Endodermal cell (in vitro differentiated cells): ENCODE data around the gene ATP5ME. TPM values are rescaled to one million over a fixed set of nuclear protein-coding genes. Genes with fewer than 3 reads are reported as not detected.

ENCODE experiments used
- DNase-seq: peaks from one replicate; pipeline ENCODE4 v3.0.0-alpha.2; 2017
- H3K27ac ChIP-seq: 2 replicates; pipeline ENCODE4 v1.5.1; 2013; ENCODE audit warnings: mild to moderate bottlenecking, low read depth, low read length, moderate library complexity
- H3K27me3 ChIP-seq: 2 replicates; pipeline ENCODE4 v1.6.1; 2013; ENCODE audit warnings: mild to moderate bottlenecking, low read length, moderate library complexity; ENCODE audit not compliant: insufficient read depth, control insufficient read depth, poor library complexity, severe bottlenecking
- H3K36me3 ChIP-seq: 2 replicates; pipeline ENCODE4 v1.7.0; 2013; ENCODE audit warnings: mild to moderate bottlenecking, low read length, moderate library complexity; ENCODE audit not compliant: control insufficient read depth, insufficient read depth
- H3K4me1 ChIP-seq: one replicate; pipeline ENCODE4 v1.7.0; 2013; ENCODE audit warnings: low read length; ENCODE audit not compliant: control insufficient read depth, insufficient read depth
- H3K4me3 ChIP-seq: 2 replicates; pipeline ENCODE4 v1.5.1; 2013; ENCODE audit warnings: mild to moderate bottlenecking, low read length, moderate library complexity
- H3K9ac ChIP-seq: 2 replicates; pipeline ENCODE4 v1.6.1; 2013; ENCODE audit warnings: mild to moderate bottlenecking, low read length, moderate library complexity; ENCODE audit not compliant: poor library complexity, severe bottlenecking; ENCODE audit errors: extremely low read depth
- H3K9me3 ChIP-seq: 2 replicates; pipeline ENCODE4 v1.6.1; 2013; ENCODE audit warnings: mild to moderate bottlenecking, low read length, moderate library complexity; ENCODE audit not compliant: control insufficient read depth
- H3K27ac Mint-ChIP-seq: 2 replicates; pipeline ENCODE4 v1.8.0; 2020; ENCODE audit warnings: mixed read lengths
- H3K27me3 Mint-ChIP-seq: 2 replicates; pipeline ENCODE4 v1.8.0; 2021; ENCODE audit warnings: mild to moderate bottlenecking, mixed read lengths; ENCODE audit not compliant: insufficient read depth
- H3K36me3 Mint-ChIP-seq: 2 replicates; pipeline ENCODE4 v1.8.0; 2020; ENCODE audit warnings: low read depth, mixed read lengths
- H3K4me1 Mint-ChIP-seq: 2 replicates; pipeline ENCODE4 v1.8.0; 2020; ENCODE audit warnings: mixed read lengths
- H3K4me3 Mint-ChIP-seq: 2 replicates; pipeline ENCODE4 v1.8.0; 2020; ENCODE audit warnings: mild to moderate bottlenecking, moderate library complexity, mixed read lengths
- H3K9me3 Mint-ChIP-seq: 2 replicates; pipeline ENCODE4 v1.8.0; 2020; ENCODE audit warnings: mild to moderate bottlenecking, mixed read lengths
- CTCF ChIP-seq: fragments of 200-600 bp; sonication (generic); conservative IDR thresholded peaks from 2 replicates; pipeline ENCODE4 v1.5.0; 2021; ENCODE audit warnings: antibody characterized with exemption, mild to moderate bottlenecking
- WGBS, 2 experiments: methylation state at CpG; one replicate each; pipeline versions ENCODE4 v1.1.5 to v1.1.7; 2013; ENCODE audit warnings: missing lambda C conversion rate in 2 of 2, mixed read lengths in 1 of 2; ENCODE audit not compliant: insufficient coverage in 1 of 2, insufficient read length in 1 of 2; 5-methylcytosine and 5-hydroxymethylcytosine counted together
- total RNA-seq, 2 donors: library from RNA; stranded (reverse); fragmentation: NEBNext Ultra II Directional in 1 of 2; extraction: Animal tissue kit (Norgen Biotek cat#: 25700) in 1 of 2; gene quantifications; 2 replicates in 1 of 2; 3 replicates in 1 of 2; pipeline ENCODE4 v1.2.1, GENCODE V29; 2021

ATP5ME gene
- total RNA-seq, 2 donors from 2014 or later, result 407 to 456 TPM

GRCh38 chr4:679629-680028 is 5.6 kb upstream of the ATP5ME start:
- 89 to 90% methylated on average over 8 to 11 of the region's 11 CpGs for WGBS, 2 experiments
- H3K9me3 Mint-ChIP-seq, result no peaks in the 10 kb centered on the region
- H3K9me3 ChIP-seq, result no peaks in the 10 kb centered on the region
- H3K27ac ChIP-seq, result no peak overlapping the region
- no peaks in the 10 kb centered on the region for H3K36me3 ChIP-seq
- H3K27ac Mint-ChIP-seq, result no peak overlapping the region
- no peak for TF ChIP-seq CTCF
- H3K27me3 ChIP-seq, result no peaks in the 10 kb centered on the region
- H3K27me3 Mint-ChIP-seq, result peaks cover 2% of the 10 kb centered on the region
- no peak overlapping the region for H3K4me3 ChIP-seq
- no peak for DNase-seq
- H3K9ac ChIP-seq, result no peak overlapping the region
- H3K36me3 Mint-ChIP-seq, result no peaks in the 10 kb centered on the region
- H3K4me3 Mint-ChIP-seq, result no peak overlapping the region
- no peaks in the 10 kb centered on the region for H3K4me1 ChIP-seq
- peaks cover 4% of the 10 kb centered on the region for H3K4me1 Mint-ChIP-seq

GRCh38 chr4:679104-679481 is 5.0 kb upstream of the ATP5ME start:
- no peaks in the 10 kb centered on the region for H3K4me1 ChIP-seq
- peaks cover 2% of the 10 kb centered on the region for H3K27me3 Mint-ChIP-seq
- no peaks in the 10 kb centered on the region for H3K9me3 ChIP-seq
- H3K27ac ChIP-seq, result no peak overlapping the region
- no peaks in the 10 kb centered on the region for H3K27me3 ChIP-seq
- no peak overlapping the region for H3K4me3 ChIP-seq
- H3K9ac ChIP-seq, result no peak overlapping the region
- H3K4me3 Mint-ChIP-seq, result no peak overlapping the region
- 88 to 92% methylated on average over 7 to 13 of the region's 13 CpGs for WGBS, 2 experiments
- no peaks in the 10 kb centered on the region for H3K36me3 ChIP-seq
- no peak for DNase-seq
- no peaks in the 10 kb centered on the region for H3K36me3 Mint-ChIP-seq
- peaks cover 4% of the 10 kb centered on the region for H3K4me1 Mint-ChIP-seq
- H3K9me3 Mint-ChIP-seq, result no peaks in the 10 kb centered on the region
- TF ChIP-seq CTCF, result no peak
- no peak overlapping the region for H3K27ac Mint-ChIP-seq

GRCh38 chr4:678331-679103 is 4.4 kb upstream of the ATP5ME start:
- Mint-ChIP-seq H3K9me3 (no peaks in the 10 kb centered on the region), H3K4me1 (peaks cover 5% of the 10 kb centered on the region), H3K4me3 (no peak overlapping the region), H3K36me3 (peaks cover 1% of the 10 kb centered on the region), H3K27me3 (peaks cover 2% of the 10 kb centered on the region), H3K27ac (no peak overlapping the region)
- Histone ChIP-seq H3K27ac (no peak overlapping the region), H3K27me3 (no peaks in the 10 kb centered on the region), H3K9ac (no peak overlapping the region), H3K9me3 (no peaks in the 10 kb centered on the region), H3K36me3 (no peaks in the 10 kb centered on the region), H3K4me3 (no peak overlapping the region), H3K4me1 (no peaks in the 10 kb centered on the region)
- DNase-seq, result no peak
- WGBS, 2 experiments, result 86 to 88% methylated on average over 11 to 14 of the region's 14 CpGs
- no peak for TF ChIP-seq CTCF
